Fibroblast of peridontal ligament (primary cell): ENCODE measurements around the gene ATRN.
"Not testable (repeated sequence)": the region's sequence is repeated elsewhere in the genome, so short reads cannot be mapped to it uniquely, and the experiment has no call there.

Experiments used
- DNase-seq: peaks from one replicate; pipeline ENCODE4 v3.0.0-alpha.2; 2010; ENCODE audit errors: extremely low read depth

The ATRN gene

GRCh38 chr20:3470208-3470626 lies 601 bp upstream of the ATRN start:
- no peak for DNase-seq

- no peak for DNase-seq
Measured at GRCh38 chr20:3471397-3472021, 691 bp downstream of the ATRN start.

GRCh38 chr20:3472105-3472504 lies 1.3 kb downstream of the ATRN start:
- DNase-seq, result no peak

- DNase-seq, result no peak
Measured at GRCh38 chr20:3473324-3473723, 2.5 kb downstream of the ATRN start.

- DNase-seq, result no peak
Measured at GRCh38 chr20:3473944-3474343, 3.1 kb downstream of the ATRN start.

- not testable (repeated sequence) for DNase-seq
Measured at GRCh38 chr20:3477003-3477860, 6.4 kb downstream of the ATRN start.

- DNase-seq, result no peak
Measured at GRCh38 chr20:3477861-3478544, 7.2 kb downstream of the ATRN start.

GRCh38 chr20:3479025-3479424 lies 8.2 kb downstream of the ATRN start:
- no peak for DNase-seq

- no peak for DNase-seq
Measured at GRCh38 chr20:3479759-3480615, 9.2 kb downstream of the ATRN start.

- no peak for DNase-seq
Measured at GRCh38 chr20:3483309-3483708, 12.5 kb downstream of the ATRN start.

- no peak for DNase-seq
Measured at GRCh38 chr20:3483784-3484183, 13.0 kb downstream of the ATRN start.

- no peak for DNase-seq
Measured at GRCh38 chr20:3485913-3486312, 15.1 kb downstream of the ATRN start.

- DNase-seq, result no peak
Measured at GRCh38 chr20:3486850-3487249, 16.0 kb downstream of the ATRN start.

- DNase-seq, result no peak
Measured at GRCh38 chr20:3492669-3493068, 21.9 kb downstream of the ATRN start.

- DNase-seq, result no peak
Measured at GRCh38 chr20:3494218-3494617, 23.4 kb downstream of the ATRN start.

GRCh38 chr20:3502878-3503277 lies 32.1 kb downstream of the ATRN start:
- no peak for DNase-seq

GRCh38 chr20:3505148-3505547 lies 34.3 kb downstream of the ATRN start:
- no peak for DNase-seq

GRCh38 chr20:3509064-3509463 lies 38.2 kb downstream of the ATRN start:
- no peak for DNase-seq

GRCh38 chr20:3510110-3510509 lies 39.3 kb downstream of the ATRN start:
- no peak for DNase-seq

- not testable (repeated sequence) for DNase-seq
Measured at GRCh38 chr20:3512239-3512638, 41.4 kb downstream of the ATRN start.

GRCh38 chr20:3514012-3514642 lies 43.3 kb downstream of the ATRN start:
- peak; percentile 9 for DNase-seq
